Mesothelial cell of epicardium (in vitro differentiated cells): ENCODE results near the gene CEP126. TPM values are rescaled to one million over a fixed set of nuclear protein-coding genes. Genes with fewer than 3 reads are reported as not detected.

Experiments used
- DNase-seq, 2 experiments: peaks; one replicate each; pipeline ENCODE4 v3.0.0; 2021; ENCODE audit warnings: low spot score in 2 of 2; ENCODE audit not compliant: unreplicated experiment in 2 of 2
- H3K27ac Mint-ChIP-seq: 2 replicates; pipeline ENCODE4 v1.8.0; 2021; ENCODE audit warnings: mixed read lengths
- H3K27me3 Mint-ChIP-seq: 2 replicates; pipeline ENCODE4 v1.8.0; 2021; ENCODE audit warnings: low read depth, mixed read lengths
- H3K36me3 Mint-ChIP-seq: 2 replicates; pipeline ENCODE4 v1.8.0; 2021; ENCODE audit warnings: mixed read lengths
- H3K4me1 Mint-ChIP-seq: 2 replicates; pipeline ENCODE4 v1.8.0; 2021; ENCODE audit warnings: mixed read lengths
- H3K4me3 Mint-ChIP-seq: 2 replicates; pipeline ENCODE4 v1.8.0; 2021; ENCODE audit warnings: mild to moderate bottlenecking, moderate library complexity, mixed read lengths
- H3K9me3 Mint-ChIP-seq: 2 replicates; pipeline ENCODE4 v1.8.0; 2021; ENCODE audit warnings: mixed read lengths
- total RNA-seq: library from RNA; stranded (reverse); gene quantifications from 3 replicates; pipeline ENCODE4 v1.2.1, GENCODE V29; 2021
- TF ChIP-seq, protein P1 (sequence below): fragments of 200-600 bp; sonication (generic); IDR thresholded peaks from one replicate; pipeline ENCODE4 v1.5.0; 2021; ENCODE audit warnings: antibody characterized with exemption; ENCODE audit not compliant: unreplicated experiment

CEP126 gene
- total RNA-seq, 1 donor from 2014 or later, result 3.6 TPM

GRCh38 chr11:102047305-102047924 is 132.6 kb downstream of the CEP126 start, which contains the start of gene CFAP300:
TSS of gene CFAP300 (plus strand) at chr11:102047437. CDS start at chr11:102047471, 34 bp downstream.
- TF ChIP-seq, protein P1, sequence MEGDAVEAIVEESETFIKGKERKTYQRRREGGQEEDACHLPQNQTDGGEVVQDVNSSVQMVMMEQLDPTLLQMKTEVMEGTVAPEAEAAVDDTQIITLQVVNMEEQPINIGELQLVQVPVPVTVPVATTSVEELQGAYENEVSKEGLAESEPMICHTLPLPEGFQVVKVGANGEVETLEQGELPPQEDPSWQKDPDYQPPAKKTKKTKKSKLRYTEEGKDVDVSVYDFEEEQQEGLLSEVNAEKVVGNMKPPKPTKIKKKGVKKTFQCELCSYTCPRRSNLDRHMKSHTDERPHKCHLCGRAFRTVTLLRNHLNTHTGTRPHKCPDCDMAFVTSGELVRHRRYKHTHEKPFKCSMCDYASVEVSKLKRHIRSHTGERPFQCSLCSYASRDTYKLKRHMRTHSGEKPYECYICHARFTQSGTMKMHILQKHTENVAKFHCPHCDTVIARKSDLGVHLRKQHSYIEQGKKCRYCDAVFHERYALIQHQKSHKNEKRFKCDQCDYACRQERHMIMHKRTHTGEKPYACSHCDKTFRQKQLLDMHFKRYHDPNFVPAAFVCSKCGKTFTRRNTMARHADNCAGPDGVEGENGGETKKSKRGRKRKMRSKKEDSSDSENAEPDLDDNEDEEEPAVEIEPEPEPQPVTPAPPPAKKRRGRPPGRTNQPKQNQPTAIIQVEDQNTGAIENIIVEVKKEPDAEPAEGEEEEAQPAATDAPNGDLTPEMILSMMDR, result no peak
- Mint-ChIP-seq H3K4me3 (peak within 1 kb of the TSS; percentile 62), H3K27me3 (no peaks in the 10 kb centered on the region), H3K27ac (peak within 1 kb of the TSS; percentile 77), H3K9me3 (no peaks in the 10 kb centered on the region), H3K36me3 (no peaks in the 10 kb centered on the region), H3K4me1 (peaks cover 10% of the 10 kb centered on the region)
- DNase-seq, result peak; percentile 50 to 60

Other genes with a start within 250 kb of the CEP126 start
- not detected in 3 replicates for gene ANGPTL5, start 1.5 kb downstream of the CEP126 start, total RNA-seq
- 2.3 to 3.3 TPM (median 2.9 TPM) in 3 replicates for gene CFAP300, start 132.4 kb downstream of the CEP126 start, total RNA-seq
- 186 to 194 TPM (median 193 TPM) in 3 replicates for gene YAP1, start 195.4 kb downstream of the CEP126 start, total RNA-seq